H9 (cell line): Measurements from ENCODE around the gene TMA16. TPM values are rescaled to one million over a fixed set of nuclear protein-coding genes. Genes with fewer than 3 reads are reported as not detected.

Experiments
- DNase-seq: peaks from one replicate; pipeline ENCODE4 v3.0.0-alpha.2; 2017
- H2AFZ ChIP-seq: one replicate; pipeline ENCODE4 v1.6.1; 2013; ENCODE audit warnings: mild to moderate bottlenecking, low read length, control low read depth, moderate library complexity
- H2AK5ac ChIP-seq: 2 replicates; pipeline ENCODE4 v1.6.1; 2013; ENCODE audit warnings: low read length, control low read depth, mixed read lengths; ENCODE audit not compliant: insufficient read length
- H2BK120ac ChIP-seq: one replicate; pipeline ENCODE4 v1.6.1; 2013; ENCODE audit warnings: low read depth, mild to moderate bottlenecking, low read length, control low read depth, inconsistent platforms; ENCODE audit not compliant: poor library complexity, severe bottlenecking
- H2BK12ac ChIP-seq: 2 replicates; pipeline ENCODE4 v1.6.1; 2013; ENCODE audit warnings: low read length, control low read depth, mixed read lengths, low read depth; ENCODE audit not compliant: insufficient read length
- H2BK15ac ChIP-seq: 2 replicates; pipeline ENCODE4 v1.6.1; 2013; ENCODE audit warnings: low read depth, low read length, control low read depth
- H2BK20ac ChIP-seq: one replicate; pipeline ENCODE4 v1.6.1; 2013; ENCODE audit warnings: low read depth, mild to moderate bottlenecking, low read length, control low read depth, inconsistent platforms; ENCODE audit not compliant: poor library complexity, severe bottlenecking
- H2BK5ac ChIP-seq: 2 replicates; pipeline ENCODE4 v1.6.1; 2013; ENCODE audit warnings: low read length, control low read depth, mixed read lengths; ENCODE audit not compliant: insufficient read length
- H3K14ac ChIP-seq: 2 replicates; pipeline ENCODE4 v1.6.1; 2013; ENCODE audit warnings: low read length, control low read depth; ENCODE audit not compliant: insufficient read depth
- H3K18ac ChIP-seq: 2 replicates; pipeline ENCODE4 v1.6.1; 2013; ENCODE audit warnings: low read depth, mild to moderate bottlenecking, mixed read lengths, low read length, control low read depth; ENCODE audit not compliant: insufficient read length
- H3K23ac ChIP-seq: 2 replicates; pipeline ENCODE4 v1.6.1; 2013; ENCODE audit warnings: low read length, control low read depth, mixed read lengths, low read depth; ENCODE audit not compliant: insufficient read length
- H3K23me2 ChIP-seq: 2 replicates; pipeline ENCODE4 v1.6.1; 2013; ENCODE audit warnings: low read depth, mild to moderate bottlenecking, mixed read lengths, low read length, control low read depth; ENCODE audit not compliant: insufficient read length, poor library complexity, severe bottlenecking
- H3K27ac ChIP-seq: 2 replicates; pipeline ENCODE4 v1.5.1; 2013; ENCODE audit warnings: low read length, control low read depth, mixed read lengths, low read depth; ENCODE audit not compliant: insufficient read length
- H3K27me3 ChIP-seq: 2 replicates; pipeline ENCODE4 v1.6.1; 2013; ENCODE audit warnings: low read length, control low read depth, inconsistent platforms; ENCODE audit not compliant: insufficient read depth
- H3K4ac ChIP-seq: 2 replicates; pipeline ENCODE4 v1.6.1; 2013; ENCODE audit warnings: low read depth, mild to moderate bottlenecking, control low read depth, inconsistent platforms, low read length, moderate library complexity
- H3K4me1 ChIP-seq: 2 replicates; pipeline ENCODE4 v1.6.1; 2013; ENCODE audit warnings: low read length, control low read depth, inconsistent platforms; ENCODE audit not compliant: insufficient read depth
- H3K4me2 ChIP-seq: 2 replicates; pipeline ENCODE4 v1.6.1; 2013; ENCODE audit warnings: low read length, control low read depth, mixed read lengths; ENCODE audit not compliant: insufficient read length, insufficient read depth
- H3K56ac ChIP-seq: 2 replicates; pipeline ENCODE4 v1.6.1; 2013; ENCODE audit warnings: low read depth, mild to moderate bottlenecking, mixed read lengths, low read length, control low read depth; ENCODE audit not compliant: insufficient read length
- H3K79me1 ChIP-seq: 2 replicates; pipeline ENCODE4 v1.6.1; 2013; ENCODE audit warnings: low read depth, mild to moderate bottlenecking, moderate library complexity, low read length, control low read depth, inconsistent platforms; ENCODE audit not compliant: insufficient read depth, poor library complexity, severe bottlenecking
- H3K79me2 ChIP-seq: 2 replicates; pipeline ENCODE4 v1.6.1; 2013; ENCODE audit warnings: low read length, control low read depth, inconsistent platforms; ENCODE audit not compliant: insufficient read depth
- H3K9ac ChIP-seq: 2 replicates; pipeline ENCODE4 v1.6.1; 2013; ENCODE audit warnings: low read length, control low read depth, mixed read lengths; ENCODE audit not compliant: insufficient read length; ENCODE audit errors: extremely low read depth
- H3K9me3 ChIP-seq: one replicate; pipeline ENCODE4 v1.6.1; 2013; ENCODE audit warnings: low read depth, low read length, inconsistent platforms; ENCODE audit not compliant: control insufficient read depth
- H3T11ph ChIP-seq: one replicate; pipeline ENCODE4 v1.6.1; 2013; ENCODE audit warnings: mild to moderate bottlenecking, low read length, control low read depth, inconsistent platforms
- H4K20me1 ChIP-seq: one replicate; pipeline ENCODE4 v1.6.1; 2013; ENCODE audit not compliant: control insufficient read depth, insufficient read length, insufficient read depth
- H4K5ac ChIP-seq: 2 replicates; pipeline ENCODE4 v1.6.1; 2013; ENCODE audit warnings: low read depth, mild to moderate bottlenecking, mixed read lengths, low read length, control low read depth; ENCODE audit not compliant: insufficient read length
- H4K8ac ChIP-seq: replicated peaks from 2 replicates; pipeline ENCODE4 v1.6.1; 2013; ENCODE audit warnings: low read length, control low read depth, mixed read lengths, low read depth; ENCODE audit not compliant: insufficient read length
- H4K91ac ChIP-seq: 2 replicates; pipeline ENCODE4 v1.6.1; 2013; ENCODE audit warnings: low read depth, mild to moderate bottlenecking, moderate library complexity, mixed read lengths, low read length, control low read depth; ENCODE audit not compliant: insufficient read length
- H3K27ac Mint-ChIP-seq, 3 experiments: 2 replicates in 2 of 3; 3 replicates in 1 of 3; pipeline ENCODE4 v1.8.0; 2020 to 2021; ENCODE audit warnings: mixed read lengths in 3 of 3, mild to moderate bottlenecking in 1 of 3, moderate library complexity in 1 of 3
- H3K27me3 Mint-ChIP-seq: 2 replicates; pipeline ENCODE4 v1.8.0; 2021; ENCODE audit warnings: low read depth, mild to moderate bottlenecking, moderate library complexity, mixed read lengths
- H3K36me3 Mint-ChIP-seq, 3 experiments: 2 replicates in 2 of 3; 3 replicates in 1 of 3; pipeline ENCODE4 v1.8.0; 2020 to 2021; ENCODE audit warnings: low read depth in 3 of 3, mixed read lengths in 3 of 3; ENCODE audit not compliant: insufficient read depth in 1 of 3
- H3K4me1 Mint-ChIP-seq, 2 experiments: 2 replicates each; pipeline ENCODE4 v1.8.0; 2020; ENCODE audit warnings: mixed read lengths in 2 of 2
- H3K4me3 Mint-ChIP-seq, 2 experiments: 2 replicates in 1 of 2; 3 replicates in 1 of 2; pipeline ENCODE4 v1.8.0; 2020 to 2021; ENCODE audit warnings: mild to moderate bottlenecking in 2 of 2, mixed read lengths in 2 of 2, moderate library complexity in 1 of 2
- H3K9me3 Mint-ChIP-seq, 2 experiments: 2 replicates in 1 of 2; 3 replicates in 1 of 2; pipeline ENCODE4 v1.8.0; 2020; ENCODE audit warnings: mild to moderate bottlenecking in 2 of 2, mixed read lengths in 2 of 2, moderate library complexity in 1 of 2
- WGBS: extraction: QIAGEN DNeasy Blood & Tissue Kit; methylation state at CpG from one replicate; pipeline ENCODE4 v1.1.7; 2013; ENCODE audit warnings: missing lambda C conversion rate, low lambda C conversion rate, mixed read lengths; ENCODE audit not compliant: insufficient read length; ENCODE audit errors: extremely low coverage; 5-methylcytosine and 5-hydroxymethylcytosine counted together
- total RNA-seq: library from RNA; stranded (reverse); gene quantifications from 2 replicates; pipeline ENCODE4 v1.2.1, GENCODE V29; 2021
- TF ChIP-seq, protein P1 (sequence below): fragments of 200-600 bp; sonication (generic); conservative IDR thresholded peaks from 3 replicates; pipeline ENCODE4 v1.8.0; 2021; ENCODE audit warnings: antibody characterized with exemption, mild to moderate bottlenecking

Gene TMA16
- total RNA-seq, 1 experiment from 2014 or later, result 61.3 TPM

DNA sequence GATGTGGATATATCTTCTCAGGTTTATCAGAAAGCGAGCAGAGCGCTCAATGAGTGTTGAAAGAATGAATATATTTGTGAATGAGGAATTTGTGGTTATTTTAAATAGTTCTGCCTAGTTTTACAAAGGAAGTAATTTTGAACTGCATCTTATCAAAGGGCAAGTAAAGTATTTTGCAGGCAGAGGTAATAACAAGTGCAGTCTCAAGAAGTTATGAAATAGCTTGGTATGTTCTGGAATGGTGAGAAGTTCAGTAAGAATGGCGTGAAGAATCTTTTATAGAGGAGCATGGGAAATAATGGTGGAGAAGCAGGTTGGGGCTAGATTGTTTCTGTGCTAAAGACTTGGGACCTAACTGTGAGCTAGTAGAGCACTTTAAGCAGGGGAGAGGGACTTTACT is 10.9 kb downstream of the TMA16 start:
- Histone ChIP-seq H2BK15ac (no peak overlapping the region), H3K9ac (no peak overlapping the region), H3K27ac (no peak overlapping the region), H3K79me1 (peaks cover 5% of the 10 kb centered on the region), H2AK5ac (no peak overlapping the region), H3T11ph (no peak overlapping the region), H3K27me3 (no peaks in the 10 kb centered on the region), H4K5ac (no peak overlapping the region), H2BK20ac (no peak overlapping the region), H3K4ac (no peak overlapping the region), H4K91ac (no peak overlapping the region), H3K23me2 (no peaks in the 10 kb centered on the region), H2BK5ac (no peak overlapping the region), H3K23ac (no peak overlapping the region), H3K4me1 (no peaks in the 10 kb centered on the region), H4K20me1 (no peaks in the 10 kb centered on the region), H3K18ac (no peak overlapping the region), H3K9me3 (no peaks in the 10 kb centered on the region), H2AFZ (no peak overlapping the region), H2BK12ac (no peak overlapping the region), H3K79me2 (peaks cover 41% of the 10 kb centered on the region; the same call in 1 of the 2 replicates), H4K8ac (no peak overlapping the region), H3K56ac (no peak overlapping the region), H3K14ac (no peak overlapping the region), H2BK120ac (no peak overlapping the region), H3K4me2 (no peak overlapping the region)
- Mint-ChIP-seq H3K4me1 (peaks cover 10 to 14% of the 10 kb centered on the region in 2 experiments; a peak in 3 of 4 replicates), H3K4me3 (no peak overlapping the region), H3K36me3 (peaks cover 10 to 32% (median 31%) of the 10 kb centered on the region in 3 experiments), H3K27me3 (no peaks in the 10 kb centered on the region), H3K27ac (peak overlapping the region in 2 of 3 experiments; percentile 0 to 1; a peak in 1 of 7 replicates), H3K9me3 (no peaks in the 10 kb centered on the region)
- 100% methylated on average over 2 of the region's 3 CpGs for WGBS
- TF ChIP-seq, protein P1, sequence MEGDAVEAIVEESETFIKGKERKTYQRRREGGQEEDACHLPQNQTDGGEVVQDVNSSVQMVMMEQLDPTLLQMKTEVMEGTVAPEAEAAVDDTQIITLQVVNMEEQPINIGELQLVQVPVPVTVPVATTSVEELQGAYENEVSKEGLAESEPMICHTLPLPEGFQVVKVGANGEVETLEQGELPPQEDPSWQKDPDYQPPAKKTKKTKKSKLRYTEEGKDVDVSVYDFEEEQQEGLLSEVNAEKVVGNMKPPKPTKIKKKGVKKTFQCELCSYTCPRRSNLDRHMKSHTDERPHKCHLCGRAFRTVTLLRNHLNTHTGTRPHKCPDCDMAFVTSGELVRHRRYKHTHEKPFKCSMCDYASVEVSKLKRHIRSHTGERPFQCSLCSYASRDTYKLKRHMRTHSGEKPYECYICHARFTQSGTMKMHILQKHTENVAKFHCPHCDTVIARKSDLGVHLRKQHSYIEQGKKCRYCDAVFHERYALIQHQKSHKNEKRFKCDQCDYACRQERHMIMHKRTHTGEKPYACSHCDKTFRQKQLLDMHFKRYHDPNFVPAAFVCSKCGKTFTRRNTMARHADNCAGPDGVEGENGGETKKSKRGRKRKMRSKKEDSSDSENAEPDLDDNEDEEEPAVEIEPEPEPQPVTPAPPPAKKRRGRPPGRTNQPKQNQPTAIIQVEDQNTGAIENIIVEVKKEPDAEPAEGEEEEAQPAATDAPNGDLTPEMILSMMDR, result no peak
- DNase-seq, result no peak
